OCI-M2 (cell line): Measurements from ENCODE around the gene ENPP3.
A peak's percentile ranks its signal among the peaks of the same experiment; 100 is the strongest.

ENCODE experiments used
- DNase-seq: peaks from one replicate; lab custom pipeline; 2025; ENCODE audit not compliant: unreplicated experiment; lab: John Stamatoyannopoulos, UW

Gene ENPP3

DNA sequence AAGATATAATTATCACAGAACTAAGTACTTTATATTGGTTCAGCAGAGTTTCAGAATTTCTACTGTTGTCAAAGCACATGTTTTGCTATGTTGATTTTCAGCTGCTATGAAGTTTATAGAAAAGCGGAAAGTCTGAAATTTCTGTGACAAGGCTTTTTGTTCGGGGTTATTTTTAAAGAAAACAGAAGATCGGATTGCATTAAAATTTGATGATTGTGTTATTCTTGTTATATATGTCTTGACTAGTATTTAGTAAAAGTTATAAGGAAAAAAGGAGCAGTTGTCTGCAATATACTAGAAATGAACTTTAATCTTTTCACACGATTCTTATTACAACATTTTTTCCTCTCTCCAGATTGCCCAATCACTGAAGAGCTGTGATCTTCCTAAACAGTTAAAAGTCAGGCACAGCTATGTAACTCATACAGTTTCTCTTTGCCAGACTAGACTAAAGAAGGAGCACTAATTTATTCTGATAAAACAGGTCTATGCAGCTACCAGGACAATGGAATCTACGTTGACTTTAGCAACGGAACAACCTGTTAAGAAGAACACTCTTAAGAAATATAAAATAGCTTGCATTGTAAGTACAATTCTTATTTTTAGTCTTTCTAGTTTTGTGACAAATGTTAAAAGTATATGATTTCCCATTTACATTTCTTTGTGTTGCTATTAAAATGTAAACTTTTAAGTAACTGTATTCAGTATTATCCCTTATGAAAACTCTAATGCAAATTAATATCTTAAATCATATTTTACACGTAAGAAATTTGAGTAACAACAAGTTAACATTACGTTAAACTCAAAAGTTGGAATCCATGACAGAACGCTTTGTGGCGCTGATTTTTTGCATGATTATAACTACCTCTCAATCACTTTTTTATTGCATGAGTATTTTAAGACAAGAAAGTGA, at the start of gene ENPP3:
TSS of gene ENPP3 (plus strand) at position 423 of the 913 bp plus-strand sequence. CDS start at position 506, 83 bp downstream.
- no peak for DNase-seq

GRCh38 chr6:131587909-131588308, 49.2 kb upstream of the ENPP3 start:
- no peak for DNase-seq

- DNase-seq: no peak
Measured at GRCh38 chr6:131588643-131589042, 48.5 kb upstream of the ENPP3 start.

GRCh38 chr6:131592935-131593334, 44.2 kb upstream of the ENPP3 start:
- DNase-seq: no peak

- no peak for DNase-seq
Measured at GRCh38 chr6:131594074-131594473, 43.0 kb upstream of the ENPP3 start.

DNA sequence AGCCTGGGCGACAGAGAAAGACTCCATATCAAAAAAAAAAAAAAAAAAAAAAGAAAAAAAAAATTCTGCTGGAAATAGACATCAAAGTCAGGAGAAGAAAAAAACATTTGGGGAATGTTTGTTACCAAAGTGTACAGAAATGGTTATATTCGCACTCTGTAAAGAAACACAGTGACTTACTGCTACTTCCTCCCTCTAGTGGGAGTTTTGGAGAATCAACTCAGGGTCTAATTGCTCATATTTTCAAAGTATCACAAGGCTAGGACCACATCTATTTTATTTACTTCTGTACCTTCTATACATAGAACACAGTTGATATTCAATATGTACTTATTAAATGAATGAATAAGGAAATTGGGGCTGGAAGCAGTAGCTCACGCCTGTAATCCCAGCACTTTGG, 39.7 kb upstream of the ENPP3 start:
- no peak for DNase-seq

- DNase-seq: no peak
Measured at GRCh38 chr6:131600716-131601115, 36.4 kb upstream of the ENPP3 start.

GRCh38 chr6:131602781-131603312, 34.3 kb upstream of the ENPP3 start:
- no peak for DNase-seq

- no peak for DNase-seq
Measured at GRCh38 chr6:131613296-131613925, 23.7 kb upstream of the ENPP3 start.

DNA sequence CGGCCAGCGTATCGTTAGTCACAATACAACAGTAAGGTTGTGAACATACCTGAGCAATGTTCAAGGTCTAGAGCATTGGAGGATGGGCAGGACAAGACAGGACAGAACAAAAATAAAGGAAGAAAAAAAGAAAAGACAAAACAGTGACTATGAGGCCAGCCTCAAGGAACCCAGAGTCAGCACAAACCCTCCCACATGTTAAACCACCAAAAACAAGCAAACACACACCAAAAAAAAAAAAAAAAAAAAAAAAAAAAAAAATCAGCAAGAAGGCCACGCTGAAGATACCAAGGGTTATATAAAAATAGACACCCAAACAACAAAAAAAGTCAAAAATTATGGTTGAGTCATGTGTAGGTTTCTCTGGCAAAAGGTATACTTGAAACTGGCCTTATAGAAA, 21.8 kb upstream of the ENPP3 start:
- DNase-seq: no peak

DNA sequence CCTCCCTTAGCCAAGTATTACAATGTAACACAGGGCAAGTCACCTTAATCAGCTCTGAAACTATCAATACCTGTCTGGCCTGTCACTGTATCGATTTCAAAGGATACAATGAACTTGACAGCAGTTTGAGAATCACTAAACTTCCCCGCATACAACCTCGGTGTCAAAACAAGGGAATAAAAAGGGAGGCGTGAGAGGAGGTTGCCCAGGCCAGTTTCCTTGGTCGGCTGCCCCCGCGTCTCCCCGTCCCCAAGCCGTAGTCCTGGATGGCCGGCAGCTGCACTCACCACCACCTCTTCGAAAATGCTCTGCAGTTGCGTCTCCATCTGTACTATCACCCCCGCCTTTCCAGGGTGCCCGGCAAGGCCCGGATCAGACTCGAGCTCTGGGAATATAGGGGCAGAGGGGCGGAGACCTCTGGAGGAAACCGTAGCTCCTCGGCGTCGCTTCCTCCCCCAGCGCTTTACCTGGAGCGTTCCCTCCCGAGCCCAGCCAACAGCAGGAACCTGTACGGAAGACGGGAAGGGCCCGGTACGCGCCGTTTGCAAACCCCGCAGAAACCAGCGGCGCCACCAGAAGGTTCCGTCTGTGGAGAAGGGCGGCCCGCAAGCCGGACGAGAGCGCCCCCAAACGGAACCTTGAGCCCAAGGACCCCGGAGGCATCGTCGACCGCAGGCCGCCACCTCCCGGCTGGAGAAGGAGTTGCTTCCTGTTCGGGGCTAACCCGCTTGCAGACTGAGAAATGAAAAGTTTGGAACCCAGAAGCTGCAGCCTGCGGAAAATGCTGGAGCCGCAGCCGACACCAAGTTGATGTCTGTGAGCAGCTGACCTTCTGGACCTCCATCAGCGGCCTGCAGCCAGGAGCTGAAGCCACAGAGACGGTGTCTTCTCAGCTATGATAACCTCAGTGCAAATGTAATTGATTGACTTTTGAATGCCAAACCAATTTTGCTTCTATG, 9.1 kb upstream of the ENPP3 start, which contains the start of gene MED23:
TSS of gene MED23 (minus strand) at position 519 of the 959 bp plus-strand sequence. CDS start at position 326, 193 bp downstream.
- DNase-seq: peak; percentile 95

- DNase-seq: no peak
Measured at GRCh38 chr6:131628726-131629125, 8.4 kb upstream of the ENPP3 start.

- DNase-seq: no peak
Measured at GRCh38 chr6:131629651-131630050, 7.5 kb upstream of the ENPP3 start.

DNA sequence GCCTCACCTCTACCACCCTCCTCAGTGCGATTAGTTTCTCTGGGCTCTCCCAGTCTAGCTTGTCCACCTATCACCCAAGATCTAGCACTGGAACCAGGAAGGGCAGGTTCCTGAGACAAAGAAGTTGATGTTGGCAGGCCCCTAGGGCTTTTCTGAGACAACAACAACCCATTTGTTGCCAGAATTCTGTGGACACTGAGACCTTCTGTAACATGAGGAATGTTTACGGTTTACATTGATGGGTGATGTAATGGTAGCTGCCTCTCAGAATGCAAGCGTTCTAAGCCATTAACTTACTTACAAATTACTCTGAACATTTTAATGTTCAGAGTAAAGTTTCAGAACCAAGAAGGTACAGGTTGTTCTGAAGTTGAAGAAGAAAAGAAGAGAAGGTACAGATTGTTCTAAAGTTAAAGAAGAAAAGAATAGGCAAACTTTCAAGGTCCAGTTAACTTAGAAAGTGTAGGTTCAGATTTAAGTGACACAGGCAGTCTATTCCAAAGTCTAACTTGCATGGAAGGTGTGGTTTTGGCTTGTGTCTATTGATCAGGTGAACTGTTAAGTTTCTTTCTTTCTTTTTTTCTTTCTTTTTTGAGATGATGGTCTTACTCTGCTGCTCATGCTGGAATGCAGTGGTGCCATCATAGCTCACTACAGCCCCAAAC, 5.3 kb upstream of the ENPP3 start:
- DNase-seq: no peak

GRCh38 chr6:131635384-131636340, 1.4 kb upstream of the ENPP3 start:
- DNase-seq: no peak

DNA sequence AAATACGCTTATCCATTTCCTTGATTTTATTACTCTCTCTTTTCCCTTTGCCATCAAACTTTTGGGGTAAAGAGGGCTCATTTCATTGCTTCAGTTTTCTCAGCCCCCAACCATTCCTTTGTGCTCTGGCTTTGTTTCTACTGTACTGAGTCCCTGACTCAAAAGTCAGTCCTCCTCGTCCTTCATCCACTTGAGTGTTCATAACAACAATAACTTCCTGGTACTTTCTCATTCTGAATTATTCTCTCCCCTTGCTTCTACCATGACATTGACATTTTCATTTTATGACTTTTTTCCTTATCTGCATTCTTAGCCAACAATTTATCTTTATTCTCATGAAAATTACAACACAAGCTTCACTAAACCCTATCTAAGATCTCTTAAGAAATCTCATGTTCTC, 911 bp downstream of the ENPP3 start:
- no peak for DNase-seq

GRCh38 chr6:131640100-131640499, 3.0 kb downstream of the ENPP3 start:
- DNase-seq: no peak

DNA sequence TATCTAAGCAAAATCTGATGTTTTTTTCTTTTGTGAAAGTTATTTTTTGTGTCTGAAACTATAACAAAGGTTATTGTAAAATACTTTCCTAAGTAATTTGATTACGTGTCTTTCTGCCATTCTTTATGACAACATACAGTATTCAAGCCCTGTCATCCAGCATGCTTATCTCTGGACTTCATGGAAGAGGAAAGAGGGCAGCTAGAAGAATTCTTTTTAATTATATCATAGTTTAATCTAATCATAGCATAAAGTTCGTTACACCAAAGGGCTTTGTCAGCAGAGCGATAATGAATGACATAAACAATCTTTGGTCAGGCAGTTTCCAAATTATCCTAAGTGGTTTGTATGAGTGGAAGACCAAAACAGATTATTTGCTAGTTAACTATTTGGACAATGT, 3.5 kb downstream of the ENPP3 start:
- DNase-seq: peak; percentile 59

GRCh38 chr6:131641554-131641953, 4.5 kb downstream of the ENPP3 start:
- no peak for DNase-seq
